Posterior vena cava (tissue), 2 donors: Measurements from ENCODE around the gene RASA2. TPM values are rescaled to one million over a fixed set of nuclear protein-coding genes. Genes with fewer than 3 reads are reported as not detected.

ENCODE experiments used
- DNase-seq: peaks from one replicate; pipeline ENCODE4 v3.0.0-alpha.2; 2020; ENCODE audit warnings: low spot score
- intact Hi-C, 2 donors: fragments of 100-400 bp; cut with DNase I; formaldehyde crosslinking; loops; one replicate each; pipeline versions ENCODE4 v1.14.1 to v1.14.2; 2022 to 2023
- long read RNA-seq, 2 donors: library from polyadenylated mRNA; unstranded; transcript quantifications; one replicate each; pipeline ENCODE4 v2.0.0, GENCODE V29; 2020 to 2021
- total RNA-seq, 2 donors: library from RNA; stranded (reverse); fragmentation: NEBNext Ultra II Directional; extraction: Animal tissue kit (Norgen Biotek cat#: 25700); gene quantifications; one replicate each; pipeline ENCODE4 v1.2.1, GENCODE V29; 2021
- donor health status: DM: yes; HTN: yes; CAD: no.
- donor health status: DM: yes; HTN: yes; CAD: no.

Gene RASA2
- total RNA-seq, result 10 to 100 TPM; 17.1 to 21.4 TPM
- long read RNA-seq, donor 1, partial matches to known transcripts, result 0 of 3 reads
- long read RNA-seq, donor 1, other reads (novel, unspliced or antisense), result 3 of 3 reads
- long read RNA-seq, donor 2, full-length matches to known transcripts, result 1 of 9 reads
- long read RNA-seq, donor 2, partial matches to known transcripts, result 5 of 9 reads
- long read RNA-seq, donor 2, other reads (novel, unspliced or antisense), result 3 of 9 reads

GRCh38 chr3:141486746-141487520, at the start of gene RASA2:
Gene RASA2 (plus strand): TSS chr3:141487027. CDS start chr3:141487084, 57 bp downstream.
- intact Hi-C loops, result loop anchor here in 1 of 2 donors (10.0 kb wide), 1 partner anchor 58 kb away; no protein-coding TSS in a partner anchor
- peak; percentile 86 for DNase-seq

GRCh38 chr3:141439589-141439988, 47.2 kb upstream of the RASA2 start:
- intact Hi-C loops, result no loop called here
- no peak for DNase-seq

GRCh38 chr3:141440942-141441341, 45.9 kb upstream of the RASA2 start:
- intact Hi-C loops, result loop anchor here in 1 of 2 donors (5.0 kb wide), 1 partner anchor 34 kb away; no protein-coding TSS in a partner anchor
- no peak for DNase-seq

DNA sequence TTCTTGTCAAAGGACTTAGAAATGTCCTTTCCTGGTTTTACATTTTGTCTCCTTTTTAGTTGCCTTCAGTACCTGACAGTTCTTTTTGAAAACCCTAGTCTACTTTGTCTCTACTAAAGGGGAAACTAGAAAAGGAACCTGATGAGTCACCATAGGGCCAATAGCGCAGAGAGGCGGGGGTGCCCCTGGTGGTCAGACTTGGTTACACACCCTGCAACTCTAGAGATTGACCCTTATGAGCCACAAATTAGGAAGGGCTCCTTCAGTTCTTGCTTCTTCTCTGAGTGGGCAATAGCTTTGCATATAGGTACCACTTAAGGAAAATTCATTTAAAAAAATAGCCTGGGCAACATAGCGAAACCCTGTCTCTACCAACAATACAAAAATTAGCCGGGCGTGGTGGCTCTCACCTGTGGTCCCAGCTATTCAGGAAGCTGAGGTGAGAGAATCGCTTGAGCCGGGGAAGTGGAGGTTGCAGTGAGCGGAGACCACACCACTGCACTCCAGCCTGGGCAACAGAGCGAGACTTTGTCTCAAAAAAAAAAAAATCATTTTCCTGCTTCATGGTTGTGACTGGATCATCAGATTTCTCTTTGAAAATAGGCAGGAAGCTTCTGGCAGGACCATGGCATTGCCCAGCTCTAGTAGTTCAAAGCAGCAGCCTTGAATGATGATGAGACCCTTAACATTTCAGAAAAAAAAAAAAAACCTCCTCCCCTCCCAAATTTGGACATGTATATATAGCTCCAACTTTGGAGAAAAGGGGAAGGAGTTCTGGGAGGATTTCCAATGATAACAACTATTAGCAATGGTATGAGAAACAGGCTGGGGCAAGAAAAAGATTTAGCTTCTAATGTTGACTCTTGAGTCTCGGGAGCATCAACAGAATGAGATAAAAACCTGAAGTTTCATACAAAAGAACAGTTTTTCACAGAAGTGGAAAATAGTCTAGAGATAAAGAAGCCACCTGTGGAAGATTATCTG, 45.2 kb upstream of the RASA2 start:
- DNase-seq, result peak; percentile 89
- intact Hi-C loops, result loop anchor here in 1 of 2 donors (5.0 kb wide), 1 partner anchor 34 kb away; no protein-coding TSS in a partner anchor

- DNase-seq, result no peak
- intact Hi-C loops, result loop anchor here in 1 of 2 donors (5.0 kb wide), 1 partner anchor 35 kb away; no protein-coding TSS in a partner anchor
These were observed 44.4 kb upstream of the RASA2 start for GRCh38 chr3:141442446-141442845.

GRCh38 chr3:141442914-141443313, 43.9 kb upstream of the RASA2 start:
- intact Hi-C loops, result loop anchor here in 1 of 2 donors (5.0 kb wide), 1 partner anchor 36 kb away; no protein-coding TSS in a partner anchor

DNA sequence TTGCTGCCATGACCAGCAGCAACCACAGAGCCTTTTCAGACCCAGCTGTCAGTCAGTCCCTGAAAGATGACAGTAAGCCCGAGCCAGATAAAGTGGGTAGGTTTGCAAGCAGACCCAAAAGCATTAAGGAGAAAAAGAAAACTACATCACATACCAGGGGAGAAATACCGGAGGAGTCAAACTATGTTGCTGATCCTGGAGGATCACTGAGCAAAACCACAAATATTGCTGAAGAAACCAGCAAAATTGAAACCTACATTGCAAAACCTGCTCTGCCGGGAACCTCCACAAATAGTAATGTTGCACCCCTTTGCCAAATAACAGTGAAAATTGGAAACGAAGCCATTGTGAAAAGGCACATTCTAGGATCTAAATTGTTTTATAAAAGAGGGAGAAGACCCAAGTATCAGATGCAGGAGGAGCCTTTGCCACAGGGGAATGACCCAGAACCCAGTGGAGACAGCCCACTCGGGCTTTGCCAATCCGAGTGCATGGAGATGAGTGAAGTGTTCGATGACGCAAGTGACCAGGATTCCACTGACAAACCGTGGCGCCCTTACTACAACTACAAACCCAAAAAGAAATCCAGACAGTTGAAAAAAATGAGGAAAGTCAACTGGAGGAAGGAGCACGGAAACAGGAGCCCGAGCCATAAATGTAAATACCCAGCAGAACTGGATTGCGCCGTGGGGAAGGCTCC, 42.1 kb upstream of the RASA2 start:
- DNase-seq, result no peak
- intact Hi-C loops, result loop anchor here in 1 of 2 donors (5.0 kb wide), 1 partner anchor 37 kb away; no protein-coding TSS in a partner anchor

More at GRCh38 chr3:141442914-141443313, 43.9 kb upstream of the RASA2 start:
- no peak for DNase-seq

DNA sequence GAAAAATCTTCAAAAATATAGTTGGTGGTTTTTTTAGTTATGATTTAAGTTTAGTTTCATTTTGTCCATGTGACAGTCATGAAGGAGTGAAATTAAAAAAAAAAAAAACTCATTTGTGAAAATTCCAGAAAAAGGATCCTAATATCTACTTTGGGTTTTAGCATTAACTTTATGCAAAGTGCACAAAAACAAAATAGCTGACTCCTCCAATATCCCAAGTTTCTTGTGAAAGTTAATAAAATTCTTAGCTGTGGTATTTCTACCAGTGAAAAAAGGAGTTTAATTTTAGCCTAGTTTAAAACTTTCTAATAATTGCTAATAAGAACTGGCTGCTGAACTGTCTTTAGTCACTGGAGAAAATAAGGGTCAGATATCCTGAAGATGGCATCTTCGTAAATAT, 40.8 kb upstream of the RASA2 start:
- intact Hi-C loops, result no loop called here
- DNase-seq, result no peak

DNA sequence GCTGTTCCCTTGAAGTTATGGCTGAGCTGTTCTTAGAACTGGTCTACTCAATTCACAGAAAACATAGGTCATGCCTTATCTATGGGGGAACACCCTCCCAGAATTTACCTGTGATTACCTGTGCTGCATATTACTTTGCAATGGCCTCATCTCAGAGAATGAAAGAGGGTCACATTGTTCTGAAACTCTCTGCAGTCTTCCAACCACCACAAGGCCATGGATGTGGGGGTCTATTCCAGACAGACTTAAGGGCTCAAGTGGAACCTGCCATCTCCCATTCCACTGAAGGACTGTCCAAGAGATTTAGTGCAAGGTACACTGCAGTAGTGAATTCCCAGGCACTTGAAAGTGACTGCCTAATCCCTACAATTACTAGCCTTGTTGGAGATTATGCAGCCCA, 40.1 kb upstream of the RASA2 start:
- DNase-seq, result no peak
- intact Hi-C loops, result no loop called here

- DNase-seq, result no peak
- intact Hi-C loops, result no loop called here
These were observed 39.4 kb upstream of the RASA2 start for GRCh38 chr3:141447383-141447782.

GRCh38 chr3:141448606-141449220, 38.1 kb upstream of the RASA2 start:
- intact Hi-C loops, result no loop called here
- no peak for DNase-seq

DNA sequence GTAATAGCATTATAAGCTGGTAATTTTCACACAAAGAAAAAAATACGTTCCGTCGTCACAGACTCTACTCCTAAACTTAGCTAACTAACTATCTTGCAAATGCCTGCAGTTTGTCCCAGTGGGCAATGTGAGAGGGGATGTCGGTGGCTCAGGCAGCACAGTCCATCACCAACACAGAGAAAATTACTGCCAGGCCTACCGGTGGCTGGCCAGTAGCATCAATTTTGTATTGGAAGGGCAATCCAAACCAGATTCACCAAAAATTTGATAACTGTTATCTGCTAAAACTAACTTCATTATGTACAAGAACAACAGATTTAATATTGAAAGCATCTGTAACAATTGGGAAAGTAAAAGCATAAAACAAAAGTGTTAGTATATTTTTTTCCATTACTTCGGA, 37.4 kb upstream of the RASA2 start:
- intact Hi-C loops, result no loop called here
- no peak for DNase-seq

DNA sequence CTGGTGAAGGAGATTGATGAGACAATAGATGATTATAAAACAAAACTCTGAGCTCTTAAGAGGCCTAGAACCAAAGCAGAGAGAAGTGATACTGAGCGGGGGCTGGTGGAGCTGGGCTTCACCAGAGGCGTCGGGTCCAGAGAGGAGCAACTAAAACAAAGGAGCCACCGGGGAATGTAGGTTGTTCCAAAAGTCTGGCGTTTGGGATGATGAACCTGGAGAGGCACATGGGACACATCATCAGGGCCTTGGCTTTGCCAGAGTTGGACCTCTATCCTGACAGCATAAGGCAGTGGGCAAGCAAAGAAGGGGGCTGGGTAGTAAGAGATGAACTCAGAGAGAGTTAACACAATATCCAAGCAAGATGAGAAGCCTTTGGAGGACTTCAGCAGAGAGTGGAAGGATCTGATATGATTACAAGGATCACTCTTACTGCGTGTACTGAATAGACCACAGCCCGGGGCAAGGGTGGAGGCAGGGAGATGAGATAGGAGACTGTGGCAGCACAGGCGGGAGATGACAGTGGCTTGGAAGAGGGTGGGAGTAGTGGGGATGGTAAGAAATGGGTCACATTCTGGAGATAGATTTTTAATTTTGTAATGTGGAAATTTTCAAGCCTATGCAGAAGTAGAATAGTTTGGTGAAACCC, 36.0 kb upstream of the RASA2 start:
- intact Hi-C loops, result loop anchor here (5.0 to 10.0 kb wide), 3 partner anchors 84 to 136 kb away; partner anchors contain the start of gene ZBTB38 (in 1 of the 2)
- no peak for DNase-seq

DNA sequence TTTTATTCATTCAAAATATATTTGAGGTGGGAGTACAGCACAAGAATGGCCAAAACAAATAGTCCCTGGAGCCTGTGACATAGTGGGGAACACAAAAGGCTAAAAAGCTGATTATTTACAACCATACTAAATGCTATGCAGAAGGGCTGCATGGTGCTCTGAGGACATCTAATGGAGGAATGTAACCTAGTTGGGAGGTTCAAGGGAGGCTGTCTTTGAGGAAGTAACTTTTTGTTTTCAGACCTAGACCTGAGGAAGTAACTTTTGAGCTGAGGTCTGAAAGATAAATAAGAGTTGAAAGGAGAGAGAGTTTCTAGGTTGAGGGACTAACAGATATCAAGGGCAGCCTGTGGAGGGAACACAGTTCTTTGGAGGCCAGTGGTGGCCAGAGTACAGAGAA, 34.8 kb upstream of the RASA2 start:
- no peak for DNase-seq
- intact Hi-C loops, result loop anchor here (5.0 to 10.0 kb wide), 3 partner anchors 85 to 137 kb away; partner anchors contain the start of gene ZBTB38 (in 1 of the 2)

DNA sequence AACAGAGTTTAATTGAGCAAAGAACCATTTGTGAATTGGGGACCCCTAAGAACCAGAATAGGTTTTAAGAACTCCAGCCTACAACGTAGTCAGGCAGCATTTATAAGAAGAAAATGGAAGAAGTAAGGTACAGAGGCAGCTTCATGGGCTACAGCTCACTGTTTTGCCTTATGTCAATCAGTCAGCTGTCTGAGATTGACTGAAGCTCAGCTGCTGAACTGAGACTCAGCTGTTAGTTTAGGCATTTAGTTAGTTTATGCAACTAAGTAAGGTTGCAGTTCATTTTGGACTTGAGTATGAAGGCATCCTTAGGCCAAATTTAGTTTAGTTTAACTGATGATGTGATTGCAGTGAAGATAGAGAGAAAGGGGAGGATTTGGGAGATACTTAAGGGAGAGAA, 34.1 kb upstream of the RASA2 start:
- DNase-seq, result no peak
- intact Hi-C loops, result loop anchor here (5.0 to 10.0 kb wide), 3 partner anchors 85 to 138 kb away; partner anchors contain the start of gene ZBTB38 (in 1 of the 2)

DNA sequence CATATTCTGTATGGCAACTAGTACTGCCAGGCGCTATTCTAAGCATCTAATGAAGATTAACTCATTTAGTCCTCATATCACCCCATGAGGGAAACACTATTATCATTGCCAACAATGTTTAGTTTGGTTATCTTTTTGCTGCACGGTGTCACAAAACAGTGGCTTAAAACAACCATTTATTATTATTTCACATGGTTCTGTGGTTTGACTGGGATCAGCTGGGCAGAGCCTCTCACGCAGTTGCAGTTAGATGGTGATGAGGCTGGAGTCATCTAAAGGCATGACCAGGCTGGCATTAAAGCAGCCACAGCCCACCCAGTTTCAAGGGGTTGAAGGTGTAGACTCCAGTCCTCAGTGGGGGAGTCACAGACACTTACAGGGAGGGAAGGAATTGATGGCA, 32.8 kb upstream of the RASA2 start:
- intact Hi-C loops, result loop anchor here (5.0 to 10.0 kb wide), 3 partner anchors 87 to 139 kb away; partner anchors contain the start of gene ZBTB38 (in 1 of the 2)
- DNase-seq, result no peak

GRCh38 chr3:141454906-141455602, 31.8 kb upstream of the RASA2 start:
- DNase-seq, result no peak
- intact Hi-C loops, result loop anchor here (5.0 to 10.0 kb wide), 4 partner anchors 88 to 143 kb away; partner anchors contain the start of gene ZBTB38 (in 1 of the 2)
